Measurements from ENCODE around the gene MYOM3.

Gene MYOM3

GRCh38 chr1:24111996-24112779 lies at the start of gene MYOM3:
Gene MYOM3 (minus strand): TSS chr1:24112135. CDS start chr1:24108636, 3,499 bp downstream.
- no peak for DNase-seq

GRCh38 chr1:24161270-24161669 lies 49.3 kb upstream of the MYOM3 start:
- DNase-seq = no peak

DNA sequence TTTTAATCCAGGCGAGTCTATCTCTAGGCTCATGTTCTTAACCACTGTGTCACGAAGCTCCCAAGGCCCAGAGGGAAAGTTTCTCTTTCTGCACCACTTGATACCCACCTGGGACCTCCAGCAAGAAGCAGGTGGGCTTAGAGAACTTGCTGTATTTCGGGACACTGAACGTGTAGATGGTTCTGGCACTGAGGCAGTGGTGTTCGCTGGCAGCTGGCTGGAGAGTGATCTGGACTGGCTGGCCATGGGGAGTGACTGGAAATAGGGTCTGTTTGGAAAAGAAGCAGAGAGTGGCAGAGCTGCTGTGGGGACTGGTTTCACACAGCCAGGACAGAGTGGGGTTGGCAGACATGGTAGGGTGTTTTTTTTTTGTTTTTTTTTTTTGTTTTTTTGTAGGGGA lies 47.4 kb upstream of the MYOM3 start:
- no peak for DNase-seq

- no peak for DNase-seq
These were observed 46.1 kb upstream of the MYOM3 start for GRCh38 chr1:24157918-24158481.

GRCh38 chr1:24156542-24157260 lies 44.8 kb upstream of the MYOM3 start:
- DNase-seq = no peak

DNA sequence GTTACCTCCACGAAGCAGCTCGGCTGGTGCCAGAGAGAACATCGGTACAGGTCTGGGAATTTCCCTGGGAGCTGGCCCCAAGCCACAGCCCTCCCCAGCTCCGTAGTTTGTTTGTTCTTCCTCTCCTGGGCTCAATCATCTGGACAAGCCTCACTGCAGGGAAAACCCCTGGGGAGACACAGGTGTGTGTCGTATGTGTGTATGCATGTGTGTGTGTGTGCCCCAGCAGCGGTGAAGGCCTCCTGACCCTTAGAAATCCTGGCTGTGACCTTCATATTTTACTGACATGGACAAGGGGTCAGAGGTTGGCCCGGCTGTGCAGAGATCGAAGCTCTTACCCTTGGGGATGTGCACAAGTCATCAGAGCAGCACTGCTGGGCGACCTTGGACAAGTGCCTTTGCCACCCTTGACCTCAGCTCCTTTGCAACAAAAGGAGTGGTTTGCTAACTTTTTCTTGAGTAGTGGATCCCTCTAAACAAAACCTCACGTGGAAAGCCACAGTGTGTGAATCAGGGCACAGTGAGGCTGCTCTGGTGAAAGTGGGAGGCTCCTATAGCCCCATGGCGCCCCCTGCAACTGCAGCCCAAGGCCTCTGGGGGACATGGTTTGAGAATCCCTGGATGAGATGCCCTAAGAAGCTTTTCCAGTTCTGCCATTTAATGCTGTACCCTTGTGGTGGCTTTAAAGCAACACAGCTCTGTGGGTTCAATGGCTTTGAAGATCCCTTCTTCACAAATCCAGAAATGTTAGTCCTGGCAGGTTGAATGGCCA lies 43.3 kb upstream of the MYOM3 start:
- DNase-seq = no peak

- no peak for DNase-seq
These were observed 42.3 kb upstream of the MYOM3 start for GRCh38 chr1:24154215-24154614.

DNA sequence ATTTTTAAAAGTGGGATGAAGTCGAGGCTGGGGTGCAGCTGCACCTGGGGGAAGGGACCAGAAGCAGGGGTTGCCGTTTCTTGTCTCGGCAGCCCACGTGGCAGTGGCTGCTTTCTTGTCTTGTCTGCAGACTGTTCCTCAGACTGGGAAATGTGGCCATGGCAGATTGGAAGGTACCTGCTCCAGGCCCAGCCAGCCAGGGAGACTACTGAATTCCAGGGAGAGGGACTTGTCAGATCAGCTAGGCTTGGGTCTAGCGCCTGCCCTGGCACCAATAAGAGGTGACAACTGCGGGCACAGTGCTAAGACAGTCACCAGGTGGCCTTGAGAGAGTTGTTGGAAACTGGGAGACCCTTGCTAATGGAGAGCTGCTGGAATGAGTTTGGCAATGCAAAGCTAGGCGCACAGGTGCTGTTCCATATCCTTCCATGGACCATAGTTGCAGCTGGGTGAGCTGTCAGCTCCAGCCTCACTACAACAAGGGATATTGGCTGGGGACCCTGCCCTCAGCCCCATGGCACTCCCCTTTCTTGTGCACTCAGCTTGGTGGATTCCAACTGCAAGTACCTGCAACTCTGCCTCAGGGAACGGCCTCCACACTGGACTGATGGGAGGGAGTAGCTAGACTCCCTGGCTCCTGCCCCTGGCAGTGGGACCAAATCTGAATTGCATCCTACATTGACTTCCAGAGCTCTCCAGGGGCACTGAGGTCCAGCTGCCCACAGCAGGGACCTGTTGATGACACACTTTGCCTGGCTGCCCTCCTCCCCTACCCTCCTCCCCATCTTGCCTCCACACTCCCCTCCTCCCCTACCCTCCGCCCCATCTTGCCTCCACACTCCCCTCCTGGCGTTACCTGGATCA lies 40.9 kb upstream of the MYOM3 start:
- DNase-seq = no peak

GRCh38 chr1:24151175-24151533 lies 39.2 kb upstream of the MYOM3 start:
- DNase-seq = peak; percentile 93

GRCh38 chr1:24150234-24151174 lies 38.6 kb upstream of the MYOM3 start:
- peak; percentile 23 for DNase-seq

- DNase-seq = no peak
These were observed 37.9 kb upstream of the MYOM3 start for GRCh38 chr1:24149866-24150233.

GRCh38 chr1:24147816-24148215 lies 35.9 kb upstream of the MYOM3 start:
- DNase-seq = no peak

DNA sequence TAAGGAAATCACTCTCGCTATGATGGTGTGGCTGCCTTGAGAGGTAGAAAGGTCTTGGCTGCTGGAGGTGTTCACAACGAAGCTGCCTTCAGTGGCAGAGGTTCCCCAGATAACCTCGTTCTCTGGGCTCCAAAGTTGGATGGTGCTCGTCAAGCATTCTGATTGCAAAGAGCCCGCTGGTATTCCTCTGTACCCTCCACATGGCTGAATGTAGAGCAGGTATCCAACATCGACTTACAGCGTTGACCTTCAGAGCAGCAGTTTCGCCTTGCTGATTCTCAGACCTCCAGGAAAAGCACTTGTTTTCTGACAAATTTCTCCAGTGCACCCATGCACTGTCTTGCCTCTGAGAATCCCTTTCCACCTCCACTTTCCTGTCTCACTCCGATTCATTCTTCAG lies 35.3 kb upstream of the MYOM3 start:
- DNase-seq = no peak

GRCh38 chr1:24142546-24143534 lies 30.9 kb upstream of the MYOM3 start, which contains the start of gene IL22RA1:
Gene IL22RA1 (minus strand): TSS chr1:24143140. CDS start chr1:24143082, 58 bp downstream.
- no peak for DNase-seq

DNA sequence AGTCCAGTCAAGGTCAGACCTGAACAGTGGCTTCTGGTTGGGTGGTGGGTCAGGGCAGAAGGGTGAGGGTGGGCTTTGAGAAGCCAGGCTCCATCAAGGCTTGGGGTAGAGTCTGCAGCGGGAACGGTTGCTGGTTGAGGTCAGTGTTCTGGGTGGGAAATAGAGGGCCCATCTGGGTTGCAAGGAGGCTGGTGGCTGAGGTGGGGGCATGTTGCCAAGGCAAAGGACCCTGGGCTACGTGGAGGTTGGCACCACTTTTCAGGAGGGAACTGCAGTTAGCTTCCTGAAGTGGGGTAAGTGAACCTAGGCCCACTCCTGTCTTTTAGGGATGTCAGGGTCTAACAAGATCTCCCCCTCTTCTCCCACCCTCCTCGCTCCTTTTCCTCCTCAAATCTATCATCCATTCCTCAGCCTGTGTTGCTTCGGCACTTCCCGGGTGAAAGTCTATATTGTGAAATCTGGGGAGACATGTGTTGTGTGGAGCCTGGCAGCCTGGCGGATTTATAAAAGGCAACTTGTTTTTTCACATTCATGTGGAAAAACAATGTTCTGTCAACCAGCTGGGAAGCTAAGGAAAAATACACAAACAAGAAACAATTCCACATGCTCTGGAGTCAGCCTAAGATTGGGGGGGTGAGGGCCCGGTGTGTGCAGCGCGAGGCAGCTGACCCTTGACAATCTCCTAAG lies 29.5 kb upstream of the MYOM3 start:
- DNase-seq = no peak

- DNase-seq = no peak
These were observed 28.8 kb upstream of the MYOM3 start for GRCh38 chr1:24140741-24141181.

DNA sequence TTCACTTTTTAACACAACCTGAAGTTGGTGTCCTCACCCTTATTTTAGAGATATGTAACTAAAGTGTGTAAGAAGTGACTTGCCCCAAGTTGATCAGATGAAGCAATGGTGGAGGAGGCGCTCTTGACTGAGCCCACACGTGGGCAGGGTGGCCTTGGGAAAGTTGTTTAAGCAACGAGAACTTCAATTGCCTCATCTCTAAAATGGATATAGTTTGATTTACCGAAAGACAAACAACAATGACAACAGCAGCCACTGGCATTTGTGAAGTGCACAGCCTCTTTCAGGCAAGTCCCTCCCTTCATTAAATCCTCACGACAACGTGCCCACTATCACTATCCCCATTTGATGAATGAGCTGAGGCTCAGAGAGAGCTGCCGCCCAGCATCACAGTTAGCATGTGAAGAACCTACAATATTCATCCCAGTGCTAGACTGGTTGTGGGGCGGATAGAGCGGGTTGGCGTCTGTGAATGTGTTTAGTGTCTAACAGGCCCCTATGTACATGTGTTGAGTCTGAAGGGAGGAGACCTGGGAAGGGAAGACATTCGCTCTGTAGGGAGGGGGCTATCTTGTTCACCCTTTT lies 28.0 kb upstream of the MYOM3 start:
- DNase-seq = no peak

GRCh38 chr1:24139222-24139489 lies 27.2 kb upstream of the MYOM3 start:
- DNase-seq = no peak

Measured in NCI-H1436 treated with DMSO at 0.1 percent for 48 hours (cell line).